ELR (cell line): Measurements from ENCODE around the gene CAP2.
"Not testable (repeated sequence)": the region's sequence is repeated elsewhere in the genome, so short reads cannot be mapped to it uniquely, and the experiment has no call there.

ENCODE experiments used
- DNase-seq: peaks from one replicate; pipeline ENCODE4 v3.0.0-alpha.2; 2015; ENCODE audit warnings: low read depth

Gene CAP2

GRCh38 chr6:17397764-17398194, 4.4 kb downstream of the CAP2 start:
- peak; percentile 75 for DNase-seq

GRCh38 chr6:17405181-17405943, 12.0 kb downstream of the CAP2 start:
- not testable (repeated sequence) for DNase-seq

GRCh38 chr6:17405944-17406245, 12.5 kb downstream of the CAP2 start:
- DNase-seq: no peak

GRCh38 chr6:17408081-17408480, 14.7 kb downstream of the CAP2 start:
- no peak for DNase-seq

- DNase-seq: no peak
Measured at GRCh38 chr6:17410281-17410680, 16.9 kb downstream of the CAP2 start.

GRCh38 chr6:17413313-17413750, 19.9 kb downstream of the CAP2 start:
- DNase-seq: peak; percentile 94

GRCh38 chr6:17414395-17414794, 21.0 kb downstream of the CAP2 start:
- not testable (repeated sequence) for DNase-seq

GRCh38 chr6:17415321-17415720, 21.9 kb downstream of the CAP2 start:
- DNase-seq: no peak

GRCh38 chr6:17416806-17417205, 23.4 kb downstream of the CAP2 start:
- DNase-seq: no peak

- DNase-seq: peak; percentile 95
Measured at GRCh38 chr6:17417817-17418216, 24.4 kb downstream of the CAP2 start.

GRCh38 chr6:17418281-17419188, 25.1 kb downstream of the CAP2 start:
- peak; percentile 78 for DNase-seq

- no peak for DNase-seq
Measured at GRCh38 chr6:17419189-17419575, 25.8 kb downstream of the CAP2 start.

GRCh38 chr6:17420368-17420767, 27.0 kb downstream of the CAP2 start:
- DNase-seq: no peak

- no peak for DNase-seq
Measured at GRCh38 chr6:17421406-17421805, 28.0 kb downstream of the CAP2 start.

GRCh38 chr6:17423026-17423425, 29.6 kb downstream of the CAP2 start:
- DNase-seq: no peak

- DNase-seq: no peak
Measured at GRCh38 chr6:17427062-17427461, 33.7 kb downstream of the CAP2 start.

- DNase-seq: no peak
Measured at GRCh38 chr6:17427617-17428016, 34.2 kb downstream of the CAP2 start.

- not testable (repeated sequence) for DNase-seq
Measured at GRCh38 chr6:17428595-17429120, 35.3 kb downstream of the CAP2 start.

GRCh38 chr6:17429383-17430061, 36.1 kb downstream of the CAP2 start:
- peak; percentile 50 for DNase-seq

- peak; percentile 73 for DNase-seq
Measured at GRCh38 chr6:17431581-17431980, 38.2 kb downstream of the CAP2 start.

GRCh38 chr6:17432356-17432755, 39.0 kb downstream of the CAP2 start:
- DNase-seq: no peak

- DNase-seq: no peak
Measured at GRCh38 chr6:17439243-17439993, 46.0 kb downstream of the CAP2 start.
